ENCODE measurements around the gene NIPAL3. TPM values are rescaled to one million over a fixed set of nuclear protein-coding genes. Genes with fewer than 3 reads are reported as not detected.
"Not testable (repeated sequence)": the region's sequence is repeated elsewhere in the genome, so short reads cannot be mapped to it uniquely, and the experiment has no call there.

Gene NIPAL3
- total and polyA plus RNA-seq, 2 experiments from 2014 or later = 55.9 to 78.4 TPM

DNA sequence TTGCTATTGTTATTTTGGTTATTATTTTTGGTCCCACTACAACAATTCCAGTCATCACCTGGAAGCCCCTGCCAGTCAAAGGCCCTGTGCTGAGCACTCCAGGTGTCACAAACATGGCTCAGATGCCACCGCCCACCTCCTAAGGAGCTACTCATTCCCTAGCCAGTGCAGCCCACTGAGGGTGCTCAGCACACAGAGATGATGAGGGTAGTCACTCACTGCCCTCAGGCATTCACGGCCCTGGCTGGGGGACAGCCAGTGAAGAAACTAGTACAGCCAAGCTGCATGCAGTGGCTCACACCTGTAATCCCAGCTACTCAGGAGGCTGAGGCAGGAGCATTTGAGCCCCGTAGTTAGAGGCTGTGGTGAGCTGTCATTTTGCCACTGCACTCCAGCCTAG lies 42.3 kb downstream of the NIPAL3 start:
- Histone ChIP-seq H3K9me2 (ENCODE audit: insufficient read depth) (no peaks in the 10 kb centered on the region), H3K36me3 (ENCODE audit: low read depth) (peaks cover 35% of the 10 kb centered on the region), H3K4me3 (no peak overlapping the region), H3K4me2 (ENCODE audit: unreplicated experiment) (no peak overlapping the region), H3K4me1 (ENCODE audit: insufficient read depth) (no peaks in the 10 kb centered on the region), H3K27ac (no peak overlapping the region), H2AFZ (no peak overlapping the region), H3K79me2 (ENCODE audit: insufficient read depth) (no peaks in the 10 kb centered on the region), H4K20me1 (ENCODE audit: insufficient read depth) (no peaks in the 10 kb centered on the region), H3K9ac (no peak overlapping the region), H3K9me3 (ENCODE audit: low read depth) (no peaks in the 10 kb centered on the region), H3F3A (ENCODE audit: insufficient read depth) (peaks cover 4% of the 10 kb centered on the region), H3K27me3 (replicated peaks; ENCODE audit: insufficient read depth) (no peaks in the 10 kb centered on the region)
- TF ChIP-seq EZH2phosphoT487 (IDR thresholded peaks at IDR 0.05; ENCODE audit: insufficient read depth, low read depth) (no peak), EZH2 (IDR thresholded peaks at IDR 0.05; ENCODE audit: insufficient read depth, poor library complexity, severe bottlenecking) (no peak)
- DNase-seq = no peak
- in situ Hi-C loops (cut with MboI) = no loop called here
- 96 to 100% methylated on average over 3 of the region's 3 CpGs for whole genome bisulfite sequencing, 2 experiments (ENCODE audit: low coverage in 1 of 2, low lambda C conversion rate in 2 of 2, missing lambda C conversion rate in 2 of 2)

- DNase-seq = no peak
- H3K4me3 ChIP-seq = no peak overlapping the region
- H4K20me1 ChIP-seq (ENCODE audit: insufficient read depth) = no peaks in the 10 kb centered on the region
- no peak overlapping the region for H2AFZ ChIP-seq
- in situ Hi-C loops (cut with MboI) = no loop called here
- WGBS, 2 experiments (ENCODE audit: low coverage in 1 of 2, low lambda C conversion rate in 2 of 2, missing lambda C conversion rate in 2 of 2) = 90 to 93% methylated on average over 6 of the region's 6 CpGs
- H3K79me2 ChIP-seq (ENCODE audit: insufficient read depth) = no peaks in the 10 kb centered on the region
- peaks cover 35% of the 10 kb centered on the region for H3K36me3 ChIP-seq (ENCODE audit: low read depth)
- no peak overlapping the region for H3K4me2 ChIP-seq (ENCODE audit: unreplicated experiment)
- TF ChIP-seq EZH2phosphoT487 (IDR thresholded peaks at IDR 0.05; ENCODE audit: insufficient read depth, low read depth) (no peak), EZH2 (IDR thresholded peaks at IDR 0.05; ENCODE audit: insufficient read depth, poor library complexity, severe bottlenecking) (no peak)
- no peak overlapping the region for H3K27ac ChIP-seq
- H3K9ac ChIP-seq = no peak overlapping the region
- peaks cover 12% of the 10 kb centered on the region for H3K4me1 ChIP-seq (ENCODE audit: insufficient read depth)
- no peaks in the 10 kb centered on the region for H3K9me3 ChIP-seq (ENCODE audit: low read depth)
- H3K9me2 ChIP-seq (ENCODE audit: insufficient read depth) = no peaks in the 10 kb centered on the region
- H3F3A ChIP-seq (ENCODE audit: insufficient read depth) = peaks cover 22% of the 10 kb centered on the region
- H3K27me3 ChIP-seq (replicated peaks; ENCODE audit: insufficient read depth) = no peaks in the 10 kb centered on the region
Measured at GRCh38 chr1:24459551-24460266, 44.1 kb downstream of the NIPAL3 start.

DNA sequence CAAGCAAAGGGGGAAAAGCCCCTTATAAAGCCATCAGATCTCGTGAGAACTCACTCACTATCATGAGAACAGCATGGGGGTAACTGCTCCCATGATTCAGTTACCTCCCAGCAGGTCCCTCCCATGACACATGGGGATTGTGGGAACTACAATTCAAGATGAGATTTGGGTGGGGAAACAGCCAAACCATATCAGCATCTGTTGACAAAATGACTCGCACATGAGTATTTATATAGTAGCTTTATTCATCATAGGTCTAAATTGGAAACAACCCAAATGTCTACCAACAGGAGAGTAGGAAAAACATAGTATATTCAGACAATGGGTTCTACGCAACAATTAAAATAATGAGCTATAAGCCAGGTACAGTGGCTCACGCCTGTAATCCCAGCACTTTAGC lies 46.5 kb downstream of the NIPAL3 start:
- H3K27me3 ChIP-seq (replicated peaks; ENCODE audit: insufficient read depth); H4K20me1 ChIP-seq (ENCODE audit: insufficient read depth); H3K27ac ChIP-seq; H3K79me2 ChIP-seq (ENCODE audit: insufficient read depth); H3K9me2 ChIP-seq (ENCODE audit: insufficient read depth); H3K4me3 ChIP-seq; H3K9ac ChIP-seq; H2AFZ ChIP-seq; H3K9me3 ChIP-seq (ENCODE audit: low read depth); H3K4me2 ChIP-seq (ENCODE audit: unreplicated experiment); in situ Hi-C loops (cut with MboI): not testable (repeated sequence)
- DNase-seq = peak; percentile 76
- H3K4me1 ChIP-seq (ENCODE audit: insufficient read depth) = peaks cover 17% of the 10 kb centered on the region
- peaks cover 25% of the 10 kb centered on the region for H3F3A ChIP-seq (ENCODE audit: insufficient read depth)
- peaks cover 32% of the 10 kb centered on the region for H3K36me3 ChIP-seq (ENCODE audit: low read depth)
- WGBS, 2 experiments (ENCODE audit: low coverage in 1 of 2, low lambda C conversion rate in 2 of 2, missing lambda C conversion rate in 2 of 2) = 90 to 94% methylated on average over 4 of the region's 4 CpGs

DNA sequence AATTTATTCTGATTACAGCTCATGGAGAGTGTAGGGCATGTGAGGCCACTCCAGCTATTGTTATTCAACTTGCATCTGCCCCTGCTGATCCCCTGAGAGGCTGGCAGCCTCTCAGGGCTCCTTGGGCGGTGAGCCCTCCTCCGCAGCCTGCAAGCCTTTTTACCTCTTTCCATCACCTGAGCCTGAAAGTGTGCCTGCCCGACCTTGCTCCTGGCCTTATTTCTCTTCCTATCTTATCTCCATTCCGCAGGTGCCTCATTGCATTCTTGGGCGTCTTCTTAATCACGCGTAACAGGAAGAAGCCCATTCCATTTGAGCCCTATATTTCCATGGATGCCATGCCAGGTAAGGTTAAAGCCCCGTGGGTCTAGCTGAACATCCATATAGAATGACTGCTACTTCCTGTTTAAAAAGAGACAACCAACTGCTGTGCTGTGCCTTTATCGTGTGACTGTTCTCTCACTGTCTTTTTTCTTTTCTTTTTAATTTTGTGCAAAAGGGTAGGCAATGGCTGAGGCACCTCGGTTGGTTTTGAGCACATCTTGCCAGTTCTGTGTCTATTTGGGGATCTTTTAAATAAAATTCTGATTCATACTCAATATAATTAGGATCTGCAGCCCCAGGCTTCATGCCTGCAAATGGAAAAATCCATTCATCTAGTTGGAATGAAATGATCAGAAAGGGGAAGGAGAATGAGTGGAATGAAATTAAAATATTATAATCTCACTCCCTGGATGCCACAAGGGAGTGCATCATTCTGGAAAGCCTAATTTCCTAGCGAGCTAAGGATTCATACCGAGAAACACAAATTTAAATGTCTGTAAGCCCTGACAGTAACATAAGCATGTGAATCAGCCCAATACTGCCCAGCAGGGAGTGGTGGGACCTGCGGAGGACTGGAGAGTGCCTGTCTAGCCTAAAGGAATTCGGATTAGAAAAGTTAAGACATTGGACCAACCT lies 48.5 kb downstream of the NIPAL3 start:
- Histone ChIP-seq H3K27ac (peak overlapping the region; percentile 45), H2AFZ (no peak overlapping the region), H3K9ac (no peak overlapping the region), H3K9me3 (ENCODE audit: low read depth) (no peaks in the 10 kb centered on the region), H4K20me1 (ENCODE audit: insufficient read depth) (no peaks in the 10 kb centered on the region), H3K79me2 (ENCODE audit: insufficient read depth) (no peaks in the 10 kb centered on the region), H3K4me2 (ENCODE audit: unreplicated experiment) (peak overlapping the region; percentile 4), H3K4me3 (peak overlapping the region; percentile 16; the same call in 1 of the 2 replicates), H3F3A (ENCODE audit: insufficient read depth) (peaks cover 25% of the 10 kb centered on the region), H3K36me3 (ENCODE audit: low read depth) (peaks cover 28% of the 10 kb centered on the region), H3K27me3 (replicated peaks; ENCODE audit: insufficient read depth) (no peaks in the 10 kb centered on the region), H3K4me1 (ENCODE audit: insufficient read depth) (peaks cover 17% of the 10 kb centered on the region), H3K9me2 (ENCODE audit: insufficient read depth) (no peaks in the 10 kb centered on the region)
- in situ Hi-C loops (cut with MboI) = no loop called here
- WGBS, 2 experiments (ENCODE audit: low coverage in 1 of 2, low lambda C conversion rate in 2 of 2, missing lambda C conversion rate in 2 of 2) = 47% methylated on average over 14 of the region's 14 CpGs
- no peak for TF ChIP-seq EZH2 (IDR thresholded peaks at IDR 0.05; ENCODE audit: insufficient read depth, poor library complexity, severe bottlenecking)
- TF ChIP-seq EZH2phosphoT487 (IDR thresholded peaks at IDR 0.05; ENCODE audit: insufficient read depth, low read depth) = no peak
- DNase-seq = peak; percentile 76

Measured in GM23248 (cell line).